ENCODE results near the gene COL16A1. TPM values are rescaled to one million over a fixed set of nuclear protein-coding genes. Genes with fewer than 3 reads are reported as not detected.

Gene COL16A1
- total RNA-seq, 8 experiments from 2014 or later: 0.87 to 39.0 (median 3.8) TPM

GRCh38 chr1:31730336-31731048, 26.7 kb upstream of the COL16A1 start:
- 67 to 100% (median 87%) methylated on average over 1 to 20 of the region's 25 CpGs; no CpG with 5 or more reads in 3 of the 10 experiments for WGBS, 10 experiments
- H3K4me3 ChIP-seq: no peak overlapping the region
- H3K27ac ChIP-seq: no peak overlapping the region
- no peak for ATAC-seq (replicated peaks in 6 of 8)
- in situ Hi-C loops (cut with MboI; ENCODE audit: low pct_unique_long_range_greater_than_20kb in 2 of 9, low sequenced_read_pairs in 9 of 9, unreplicated experiment in 9 of 9): no loop called here
- no peaks in the 10 kb centered on the region for H3K4me1 ChIP-seq (replicated peaks in 1 of 2)

GRCh38 chr1:31727849-31728248, 24.0 kb upstream of the COL16A1 start:
- WGBS, 10 experiments: 92 to 100% (median 94%) methylated on average over 1 to 5 of the region's 19 CpGs; no CpG with 5 or more reads in 7 of the 10 experiments
- H3K4me3 ChIP-seq: no peak overlapping the region
- in situ Hi-C loops (cut with MboI; ENCODE audit: low pct_unique_long_range_greater_than_20kb in 2 of 9, low sequenced_read_pairs in 9 of 9, unreplicated experiment in 9 of 9): no loop called here

DNA sequence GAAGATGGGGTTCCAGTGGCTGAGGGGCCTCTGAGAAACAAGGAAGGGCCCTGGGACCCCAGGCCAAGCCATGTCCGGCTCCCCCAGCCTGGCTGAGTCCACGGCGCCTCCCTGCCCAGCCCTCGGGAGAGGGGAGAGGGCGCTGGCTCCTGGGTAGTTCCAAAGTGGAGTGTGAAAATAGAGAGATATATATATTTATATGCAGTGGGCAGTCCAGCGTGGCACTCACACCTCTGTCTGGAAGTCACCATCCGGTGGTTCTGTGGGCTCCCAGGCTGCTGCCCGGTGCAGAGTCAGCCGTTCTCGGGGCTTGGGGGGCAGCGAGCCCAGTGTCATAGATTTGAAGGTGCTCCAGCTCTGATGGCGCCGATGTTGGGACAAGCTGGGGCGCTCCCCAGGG, 23.4 kb upstream of the COL16A1 start:
- H3K27ac ChIP-seq: no peak overlapping the region
- ATAC-seq (replicated peaks in 6 of 8): no peak
- H3K4me1 ChIP-seq (replicated peaks in 1 of 2): peaks cover 19 to 27% of the 10 kb centered on the region in 2 donors
- WGBS, 10 experiments: 80 to 98% (median 93%) methylated on average over 2 to 10 of the region's 14 CpGs; no CpG with 5 or more reads in 6 of the 10 experiments
- no peak overlapping the region for H3K4me3 ChIP-seq
- in situ Hi-C loops (cut with MboI; ENCODE audit: low pct_unique_long_range_greater_than_20kb in 2 of 9, low sequenced_read_pairs in 9 of 9, unreplicated experiment in 9 of 9): no loop called here

More at GRCh38 chr1:31727849-31728248, 24.0 kb upstream of the COL16A1 start:
- no peak for ATAC-seq (replicated peaks in 6 of 8)
- Histone ChIP-seq H3K27ac (no peak overlapping the region), H3K4me1 (replicated peaks in 1 of 2) (peaks cover 17 to 25% of the 10 kb centered on the region in 2 donors)

DNA sequence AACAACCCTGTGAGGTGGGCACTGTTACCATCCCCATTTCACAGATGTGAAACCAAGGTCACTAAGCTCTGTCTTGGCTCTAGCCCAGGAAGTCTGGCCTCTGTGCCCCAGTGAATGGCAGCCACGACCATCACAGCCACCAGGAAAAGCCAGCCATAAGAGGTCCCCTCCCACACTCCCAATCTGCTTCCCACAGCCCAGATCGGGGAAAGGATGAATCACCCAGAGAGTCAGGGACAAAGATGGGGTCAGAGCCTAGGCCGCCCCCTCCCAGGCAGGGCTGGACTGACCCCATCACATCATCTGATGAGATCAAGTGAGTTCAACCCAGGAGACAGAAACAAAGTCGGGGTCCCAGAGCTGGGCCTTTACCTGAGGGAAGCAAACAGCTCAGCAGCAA, 22.9 kb upstream of the COL16A1 start:
- no peak overlapping the region for H3K27ac ChIP-seq
- no peak for ATAC-seq (replicated peaks in 6 of 8)
- in situ Hi-C loops (cut with MboI; ENCODE audit: low pct_unique_long_range_greater_than_20kb in 2 of 9, low sequenced_read_pairs in 9 of 9, unreplicated experiment in 9 of 9): no loop called here
- peaks cover 19 to 27% of the 10 kb centered on the region in 2 donors for H3K4me1 ChIP-seq (replicated peaks in 1 of 2)
- H3K4me3 ChIP-seq: no peak overlapping the region
- 17 to 100% (median 51%) methylated on average over 1 to 4 of the region's 4 CpGs; no CpG with 5 or more reads in 4 of the 10 experiments for WGBS, 10 experiments

GRCh38 chr1:31725777-31726535, 22.1 kb upstream of the COL16A1 start:
- in situ Hi-C loops (cut with MboI; ENCODE audit: low pct_unique_long_range_greater_than_20kb in 2 of 9, low sequenced_read_pairs in 9 of 9, unreplicated experiment in 9 of 9): no loop called here
- Histone ChIP-seq H3K27ac (no peak overlapping the region), H3K4me3 (no peak overlapping the region), H3K4me1 (replicated peaks in 1 of 2) (peaks cover 19 to 32% of the 10 kb centered on the region in 2 donors)
- 34 to 100% (median 87%) methylated on average over 1 to 11 of the region's 12 CpGs; no CpG with 5 or more reads in 1 of the 10 experiments for WGBS, 10 experiments
- ATAC-seq (replicated peaks in 6 of 8): peak in 3 of 8 experiments; percentile 54 to 84 (median 78)

- Histone ChIP-seq H3K4me3 (no peak overlapping the region), H3K27ac (no peak overlapping the region), H3K4me1 (replicated peaks in 1 of 2) (peaks cover 19 to 36% of the 10 kb centered on the region in 2 donors)
- no peak for ATAC-seq (replicated peaks in 6 of 8)
- WGBS, 10 experiments: 69 to 83% (median 74%) methylated on average over 5 to 10 of the region's 10 CpGs; no CpG with 5 or more reads in 7 of the 10 experiments
- in situ Hi-C loops (cut with MboI; ENCODE audit: low pct_unique_long_range_greater_than_20kb in 2 of 9, low sequenced_read_pairs in 9 of 9, unreplicated experiment in 9 of 9): no loop called here
These were observed 21.3 kb upstream of the COL16A1 start for GRCh38 chr1:31725134-31725533.

GRCh38 chr1:31723828-31724359, 20.1 kb upstream of the COL16A1 start:
- ATAC-seq (replicated peaks in 6 of 8): peak; percentile 52 to 85 (median 74)
- Histone ChIP-seq H3K4me3 (no peak overlapping the region), H3K27ac (peak overlapping the region; percentile 4 to 60), H3K4me1 (replicated peaks in 1 of 2) (peaks cover 20 to 38% of the 10 kb centered on the region in 2 donors)
- WGBS, 10 experiments: 17 to 100% (median 49%) methylated on average over 1 to 5 of the region's 5 CpGs; no CpG with 5 or more reads in 2 of the 10 experiments
- in situ Hi-C loops (cut with MboI; ENCODE audit: low pct_unique_long_range_greater_than_20kb in 2 of 9, low sequenced_read_pairs in 9 of 9, unreplicated experiment in 9 of 9): no loop called here

- 0 to 71% (median 39%) methylated on average over 1 to 3 of the region's 4 CpGs; no CpG with 5 or more reads in 2 of the 10 experiments for WGBS, 10 experiments
- Histone ChIP-seq H3K4me3 (no peak overlapping the region), H3K27ac (no peak overlapping the region), H3K4me1 (replicated peaks in 1 of 2) (peaks cover 52 to 53% of the 10 kb centered on the region in 2 donors)
- in situ Hi-C loops (cut with MboI; ENCODE audit: low pct_unique_long_range_greater_than_20kb in 2 of 9, low sequenced_read_pairs in 9 of 9, unreplicated experiment in 9 of 9): no loop called here
- peak in 6 of 8 experiments; percentile 4 to 23 (median 10) for ATAC-seq (replicated peaks in 6 of 8)
These were observed 14.6 kb upstream of the COL16A1 start for GRCh38 chr1:31718327-31718897.

DNA sequence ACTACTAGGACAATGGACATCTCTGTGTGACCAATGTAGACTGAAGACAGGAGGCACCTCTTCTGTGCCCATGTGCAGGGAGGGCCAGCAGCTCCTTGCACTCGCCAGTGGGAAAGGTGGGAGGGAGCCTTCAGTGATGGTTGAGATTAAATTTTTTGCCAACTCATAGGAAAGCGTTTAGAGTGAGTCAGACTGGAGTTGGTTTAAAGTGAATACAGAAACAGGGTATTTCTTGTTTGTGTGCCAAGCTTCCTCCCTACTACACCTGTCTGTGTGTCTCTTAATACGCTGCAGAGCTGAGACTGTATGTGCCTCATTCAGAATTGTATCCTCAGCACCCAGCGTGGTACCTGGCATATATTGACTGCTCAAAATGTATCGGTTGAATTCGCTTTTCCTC, 13.5 kb upstream of the COL16A1 start:
- Histone ChIP-seq H3K4me1 (replicated peaks in 1 of 2) (peaks cover 53 to 55% of the 10 kb centered on the region in 2 donors), H3K27ac (no peak overlapping the region), H3K4me3 (no peak overlapping the region)
- WGBS, 10 experiments: 66 to 93% (median 81%) methylated on average over 3 to 6 of the region's 6 CpGs; no CpG with 5 or more reads in 2 of the 10 experiments
- no peak for ATAC-seq (replicated peaks in 6 of 8)
- in situ Hi-C loops (cut with MboI; ENCODE audit: low pct_unique_long_range_greater_than_20kb in 2 of 9, low sequenced_read_pairs in 9 of 9, unreplicated experiment in 9 of 9): no loop called here

DNA sequence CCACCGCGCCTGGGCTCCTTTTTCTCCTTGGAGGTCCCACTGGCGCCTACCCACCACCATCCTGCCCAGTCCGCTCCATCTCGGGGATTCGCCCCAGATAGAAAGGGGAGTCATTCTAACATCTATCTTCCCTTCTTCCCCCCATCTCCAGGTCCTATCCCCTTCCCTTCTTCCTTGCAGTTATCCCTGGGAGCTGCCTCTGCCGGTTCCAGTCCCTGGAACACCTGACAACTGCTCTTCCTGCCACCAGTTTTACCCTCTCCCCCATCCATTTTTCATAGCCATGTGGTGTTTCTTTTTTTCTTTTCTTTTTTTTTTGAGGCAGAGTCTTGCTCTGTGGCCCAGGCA, 12.0 kb upstream of the COL16A1 start:
- Histone ChIP-seq H3K4me3 (no peak overlapping the region), H3K27ac (no peak overlapping the region), H3K4me1 (replicated peaks in 1 of 2) (peaks cover 51 to 60% of the 10 kb centered on the region in 2 donors)
- WGBS, 10 experiments: 0 to 30% (median 26%) methylated on average over 2 to 5 of the region's 7 CpGs; no CpG with 5 or more reads in 4 of the 10 experiments
- no peak for ATAC-seq (replicated peaks in 6 of 8)
- in situ Hi-C loops (cut with MboI; ENCODE audit: low pct_unique_long_range_greater_than_20kb in 2 of 9, low sequenced_read_pairs in 9 of 9, unreplicated experiment in 9 of 9): no loop called here

DNA sequence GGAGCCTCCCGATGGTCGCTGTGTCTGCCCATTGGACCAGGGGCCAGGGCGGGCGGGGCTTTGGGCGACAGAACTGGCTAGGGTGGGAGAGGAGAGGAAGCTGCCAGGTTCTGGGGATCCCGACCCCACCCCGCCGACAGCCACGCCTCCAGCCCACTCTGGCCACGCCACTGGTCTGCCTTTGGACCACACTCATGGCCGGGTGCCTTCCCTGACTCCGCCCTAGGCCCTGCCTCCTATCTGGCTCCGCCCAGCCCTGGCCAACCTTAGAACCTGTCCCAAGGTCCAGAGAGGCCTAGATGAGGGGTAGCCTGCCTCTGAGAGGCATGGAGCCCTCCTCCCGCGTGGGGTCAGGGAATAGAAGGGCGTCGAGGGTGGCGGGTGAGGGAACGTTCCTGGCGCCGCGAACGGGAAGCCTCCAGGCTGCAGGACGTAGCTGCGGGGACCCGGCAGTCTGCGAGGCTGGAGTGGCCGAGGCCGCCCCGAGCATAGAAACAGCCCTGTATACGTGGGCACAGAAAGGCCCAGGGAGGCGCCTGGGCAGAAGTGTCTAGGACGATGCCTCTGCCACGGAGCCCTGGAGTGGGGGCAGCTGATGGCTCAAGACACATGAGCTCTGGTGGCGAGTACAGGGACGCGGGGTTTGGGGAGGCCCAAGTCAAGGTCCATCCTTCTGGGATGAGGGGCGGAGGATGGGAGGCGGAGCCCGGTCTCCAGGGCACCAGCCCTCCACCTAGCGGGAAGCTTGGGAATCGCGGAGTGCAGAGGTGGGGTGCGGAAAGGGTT, 11.5 kb upstream of the COL16A1 start:
- WGBS, 10 experiments: 11 to 46% (median 16%) methylated on average over 1 to 16 of the region's 44 CpGs; no CpG with 5 or more reads in 3 of the 10 experiments
- H3K4me1 ChIP-seq (replicated peaks in 1 of 2): peaks cover 48 to 60% of the 10 kb centered on the region in 2 donors
- peak overlapping the region in 1 of 2 donors; percentile 73 for H3K27ac ChIP-seq
- in situ Hi-C loops (cut with MboI; ENCODE audit: low pct_unique_long_range_greater_than_20kb in 2 of 9, low sequenced_read_pairs in 9 of 9, unreplicated experiment in 9 of 9): no loop called here
- ATAC-seq (replicated peaks in 6 of 8): peak; percentile 73 to 89 (median 83)
- H3K4me3 ChIP-seq: peak overlapping the region in 3 of 5 donors; percentile 12 to 23 (median 19)

GRCh38 chr1:31714442-31715086, 10.7 kb upstream of the COL16A1 start:
- in situ Hi-C loops (cut with MboI; ENCODE audit: low pct_unique_long_range_greater_than_20kb in 2 of 9, low sequenced_read_pairs in 9 of 9, unreplicated experiment in 9 of 9): no loop called here
- peaks cover 48 to 60% of the 10 kb centered on the region in 2 donors for H3K4me1 ChIP-seq (replicated peaks in 1 of 2)
- H3K4me3 ChIP-seq: peak overlapping the region in 3 of 5 donors; percentile 0 to 23 (median 12)
- peak; percentile 24 to 71 (median 52) for ATAC-seq (replicated peaks in 6 of 8)
- 0 to 39% (median 13%) methylated on average over 2 to 17 of the region's 39 CpGs; no CpG with 5 or more reads in 6 of the 10 experiments for WGBS, 10 experiments
- peak overlapping the region in 1 of 2 donors; percentile 73 for H3K27ac ChIP-seq
